Glutamatergic neuron (in vitro differentiated cells): ENCODE measurements around the gene POC1A. TPM values are rescaled to one million over a fixed set of nuclear protein-coding genes. Genes with fewer than 3 reads are reported as not detected.

Experiments
- DNase-seq: peaks from one replicate; pipeline ENCODE4 v3.0.0; 2022
- H3K27ac Mint-ChIP-seq: one replicate; pipeline ENCODE4 v1.8.0; 2020; ENCODE audit warnings: mild to moderate bottlenecking, mixed read lengths, inconsistent platforms; ENCODE audit not compliant: unreplicated experiment
- H3K27me3 Mint-ChIP-seq: one replicate; pipeline ENCODE4 v1.8.0; 2020; ENCODE audit warnings: mild to moderate bottlenecking, moderate library complexity, mixed read lengths, inconsistent platforms; ENCODE audit not compliant: unreplicated experiment
- H3K36me3 Mint-ChIP-seq: one replicate; pipeline ENCODE4 v1.8.0; 2020; ENCODE audit warnings: mild to moderate bottlenecking, mixed read lengths, inconsistent platforms; ENCODE audit not compliant: unreplicated experiment
- H3K4me1 Mint-ChIP-seq: one replicate; pipeline ENCODE4 v1.8.0; 2020; ENCODE audit warnings: mild to moderate bottlenecking, low read depth, mixed read lengths, inconsistent platforms; ENCODE audit not compliant: unreplicated experiment
- H3K4me3 Mint-ChIP-seq: one replicate; pipeline ENCODE4 v1.8.0; 2020; ENCODE audit warnings: mild to moderate bottlenecking, mixed read lengths, inconsistent platforms; ENCODE audit not compliant: unreplicated experiment
- H3K9me3 Mint-ChIP-seq: one replicate; pipeline ENCODE4 v1.8.0; 2020; ENCODE audit warnings: mild to moderate bottlenecking, moderate library complexity, mixed read lengths, inconsistent platforms; ENCODE audit not compliant: unreplicated experiment
- CTCF ChIP-seq: fragments of 200-600 bp; sonication (generic); IDR thresholded peaks from one replicate; pipeline ENCODE4 v1.5.0; 2021; ENCODE audit not compliant: partially characterized antibody, unreplicated experiment
- total RNA-seq: library from RNA; stranded (reverse); fragmentation: NEBNext Ultra II Directional; extraction: Animal tissue kit (Norgen Biotek cat#: 25700); gene quantifications from one replicate; pipeline ENCODE4 v1.2.1, GENCODE V29; 2021; ENCODE audit not compliant: unreplicated experiment

Gene POC1A
- total RNA-seq, 1 donor from 2014 or later, result 3.2 TPM

DNA sequence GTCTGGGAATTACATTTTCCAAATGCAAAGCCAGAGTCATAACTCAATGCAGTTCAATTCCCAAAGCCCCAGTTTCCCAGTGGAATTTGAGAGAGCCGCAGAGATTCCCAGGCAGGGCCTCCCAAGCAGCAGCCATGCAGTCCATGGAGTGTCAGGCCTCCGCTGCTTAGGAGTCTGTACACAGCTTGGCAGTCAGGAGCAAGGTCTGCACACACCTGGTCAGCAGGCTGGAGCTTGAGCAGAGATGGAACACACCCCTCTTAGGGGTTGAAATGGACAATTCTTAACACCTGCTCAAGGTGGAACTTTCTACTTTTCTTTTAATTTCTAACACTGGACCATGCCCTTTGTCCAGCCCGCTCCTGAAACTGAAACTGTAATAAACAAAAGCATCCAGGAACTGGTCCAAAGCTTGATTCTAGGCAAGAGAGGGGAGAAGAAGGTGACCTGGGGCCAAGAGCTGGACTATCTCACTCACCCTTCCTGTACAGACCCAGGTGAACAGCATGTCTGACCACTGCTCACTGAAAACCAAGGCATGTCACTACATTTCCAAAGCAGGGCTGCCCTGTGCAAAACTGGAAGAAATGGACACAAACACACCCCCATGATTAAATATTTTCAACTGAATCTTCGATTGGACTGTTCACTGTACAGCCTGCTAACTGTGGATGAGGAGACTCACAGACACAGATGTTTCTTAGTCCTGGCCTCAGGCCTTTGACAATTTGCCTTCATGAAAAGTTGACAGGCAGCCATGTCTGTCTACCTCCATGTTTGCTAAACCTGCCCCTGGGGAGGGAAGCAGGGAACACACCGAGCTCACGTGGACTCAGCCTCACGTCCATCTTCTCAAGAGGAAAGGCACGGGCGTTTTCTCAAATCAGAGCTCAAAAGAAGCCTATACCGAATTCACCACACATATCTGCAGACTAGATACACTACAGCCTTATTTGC lies 49.3 kb downstream of the POC1A start:
- H3K4me3 Mint-ChIP-seq, result no peak overlapping the region
- peaks cover 16% of the 10 kb centered on the region for H3K4me1 Mint-ChIP-seq
- H3K27ac Mint-ChIP-seq, result no peak overlapping the region
- no peak for TF ChIP-seq CTCF
- H3K27me3 Mint-ChIP-seq, result peaks cover 5% of the 10 kb centered on the region
- H3K36me3 Mint-ChIP-seq, result peaks cover 17% of the 10 kb centered on the region
- DNase-seq, result no peak
- H3K9me3 Mint-ChIP-seq, result no peaks in the 10 kb centered on the region

DNA sequence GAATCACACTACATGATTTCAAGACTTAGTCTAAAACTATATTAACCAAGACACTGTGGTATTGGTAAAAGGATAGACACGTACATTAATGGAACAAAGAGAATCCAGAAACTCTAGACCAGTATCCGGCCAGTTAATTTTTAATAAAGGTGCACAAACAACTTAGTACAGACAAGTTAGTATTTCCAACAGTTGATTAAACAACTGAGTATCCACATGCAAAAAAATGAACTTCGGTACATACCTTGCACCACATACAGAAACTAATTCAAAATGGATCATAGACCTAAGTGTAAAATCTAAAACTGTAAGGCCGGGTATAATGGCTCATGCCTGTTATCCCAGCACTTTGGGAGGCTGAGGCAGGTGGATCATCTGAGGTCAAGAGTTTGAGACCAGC lies 51.3 kb downstream of the POC1A start:
- H3K4me1 Mint-ChIP-seq, result peaks cover 1% of the 10 kb centered on the region
- DNase-seq, result no peak
- TF ChIP-seq CTCF, result no peak
- no peak overlapping the region for H3K27ac Mint-ChIP-seq
- H3K27me3 Mint-ChIP-seq, result peaks cover 3% of the 10 kb centered on the region
- H3K36me3 Mint-ChIP-seq, result peaks cover 17% of the 10 kb centered on the region
- H3K9me3 Mint-ChIP-seq, result no peaks in the 10 kb centered on the region
- no peak overlapping the region for H3K4me3 Mint-ChIP-seq

DNA sequence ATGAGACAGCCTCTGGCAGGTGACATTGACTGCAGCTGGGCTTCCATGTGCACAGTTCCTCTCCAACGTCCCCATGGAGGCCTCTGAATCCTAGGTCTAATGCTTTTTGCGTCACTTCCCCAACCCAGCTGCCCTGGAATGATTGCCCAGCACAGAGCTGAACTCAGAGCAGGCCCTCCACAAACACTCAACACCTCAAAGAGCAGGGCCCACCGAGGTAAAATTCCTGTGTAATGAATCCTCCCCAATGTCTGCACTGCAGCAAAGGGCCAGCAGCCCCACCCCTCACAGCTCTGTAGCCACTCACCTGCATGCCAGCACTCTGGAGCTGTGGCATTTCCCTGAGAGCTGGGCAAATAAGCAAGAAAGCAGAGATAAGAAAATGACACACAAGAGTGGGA lies 55.2 kb downstream of the POC1A start:
- Mint-ChIP-seq H3K36me3 (peaks cover 17% of the 10 kb centered on the region), H3K27ac (no peak overlapping the region), H3K4me1 (no peaks in the 10 kb centered on the region), H3K27me3 (peaks cover 3% of the 10 kb centered on the region), H3K9me3 (no peaks in the 10 kb centered on the region), H3K4me3 (no peak overlapping the region)
- TF ChIP-seq CTCF, result no peak
- no peak for DNase-seq

DNA sequence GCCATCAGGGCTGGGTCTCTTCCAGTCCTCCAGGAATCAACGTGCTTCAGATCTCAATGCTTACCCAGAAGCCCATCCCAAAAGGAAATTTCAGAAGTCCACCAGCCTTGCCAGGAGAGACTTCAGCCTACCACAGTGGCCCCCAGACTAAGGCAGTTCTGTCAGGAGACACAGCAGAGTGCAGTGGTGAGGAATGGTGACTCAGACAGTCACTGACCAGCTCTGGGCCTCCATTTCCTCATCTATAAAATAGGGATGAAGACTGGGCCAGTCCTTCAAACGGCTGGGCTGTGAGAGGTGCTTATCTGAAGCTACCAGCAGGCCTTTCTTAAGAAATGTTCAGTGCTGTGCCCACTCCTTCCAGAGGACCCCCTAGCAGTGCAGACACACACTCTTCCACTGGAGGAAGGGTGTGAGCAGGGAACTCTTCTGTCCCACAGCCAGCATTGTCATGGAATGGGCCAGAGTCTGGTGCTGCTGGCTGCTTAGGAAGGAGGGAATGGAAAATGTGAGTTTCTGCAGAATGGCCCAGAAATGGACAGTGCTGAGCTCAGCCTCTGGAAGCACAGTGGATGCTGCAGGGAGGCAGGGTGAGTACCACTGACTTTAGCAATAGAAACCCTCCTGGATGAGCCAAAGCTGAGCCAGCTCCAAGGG lies 56.2 kb downstream of the POC1A start:
- TF ChIP-seq CTCF, result no peak
- H3K4me3 Mint-ChIP-seq, result no peak overlapping the region
- H3K36me3 Mint-ChIP-seq, result peaks cover 17% of the 10 kb centered on the region
- no peaks in the 10 kb centered on the region for H3K9me3 Mint-ChIP-seq
- H3K4me1 Mint-ChIP-seq, result no peaks in the 10 kb centered on the region
- no peak overlapping the region for H3K27ac Mint-ChIP-seq
- peaks cover 3% of the 10 kb centered on the region for H3K27me3 Mint-ChIP-seq
- no peak for DNase-seq
